Measurements from ENCODE around the gene GDPD4.

GDPD4 gene

GRCh38 chr11:77172666-77172982, 128.9 kb downstream of the GDPD4 start:
- no peaks in the 10 kb centered on the region for H3K27me3 ChIP-seq (ENCODE audit: insufficient read depth, poor library complexity, severe bottlenecking)
- no peak for DNase-seq (ENCODE audit: low spot score)
- H3K36me3 ChIP-seq (ENCODE audit: low read depth): no peaks in the 10 kb centered on the region
- H3K27ac ChIP-seq (ENCODE audit: poor library complexity, severe bottlenecking): no peak overlapping the region
- no peak for TF ChIP-seq CTCF (IDR thresholded peaks at IDR 0.05; ENCODE audit: poor library complexity, severe bottlenecking)
- H3K4me1 ChIP-seq (ENCODE audit: insufficient read depth, poor library complexity, severe bottlenecking): no peaks in the 10 kb centered on the region
- ATAC-seq (ENCODE audit: low read depth): no peak
- no peaks in the 10 kb centered on the region for H3K9me3 ChIP-seq (ENCODE audit: severe bottlenecking)
- no peak overlapping the region for H3K4me3 ChIP-seq (ENCODE audit: severe bottlenecking)

- no peaks in the 10 kb centered on the region for H3K27me3 ChIP-seq (ENCODE audit: insufficient read depth, poor library complexity, severe bottlenecking)
- no peak for ATAC-seq (ENCODE audit: low read depth)
- no peak for TF ChIP-seq CTCF (IDR thresholded peaks at IDR 0.05; ENCODE audit: poor library complexity, severe bottlenecking)
- H3K4me3 ChIP-seq (ENCODE audit: severe bottlenecking): no peak overlapping the region
- H3K36me3 ChIP-seq (ENCODE audit: low read depth): no peaks in the 10 kb centered on the region
- H3K27ac ChIP-seq (ENCODE audit: poor library complexity, severe bottlenecking): no peak overlapping the region
- H3K9me3 ChIP-seq (ENCODE audit: severe bottlenecking): no peaks in the 10 kb centered on the region
- DNase-seq (ENCODE audit: low spot score): no peak
- no peaks in the 10 kb centered on the region for H3K4me1 ChIP-seq (ENCODE audit: insufficient read depth, poor library complexity, severe bottlenecking)
Observed at GRCh38 chr11:77171885-77172665, 129.4 kb downstream of the GDPD4 start.

DNA sequence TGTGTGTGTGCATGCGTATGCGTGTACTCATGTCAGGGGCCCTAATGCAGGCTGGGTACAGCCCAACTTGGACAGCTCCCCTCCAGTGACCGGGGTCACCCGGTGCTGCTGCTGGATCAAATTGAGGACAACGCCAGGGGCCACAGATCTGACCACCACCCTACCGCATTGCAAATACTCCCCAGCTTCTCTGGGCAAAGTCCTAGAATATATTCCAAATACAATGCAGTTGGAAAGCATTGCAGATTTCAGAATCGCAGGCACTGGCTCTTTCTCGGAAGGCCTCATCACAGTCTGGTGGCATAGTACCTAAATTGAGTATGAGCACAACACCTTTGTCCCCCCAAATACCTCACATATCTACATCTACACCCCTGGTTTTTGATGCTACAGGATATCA, 130.2 kb downstream of the GDPD4 start:
- ATAC-seq (ENCODE audit: low read depth): no peak
- no peaks in the 10 kb centered on the region for H3K36me3 ChIP-seq (ENCODE audit: low read depth)
- no peak for TF ChIP-seq CTCF (IDR thresholded peaks at IDR 0.05; ENCODE audit: poor library complexity, severe bottlenecking)

DNA sequence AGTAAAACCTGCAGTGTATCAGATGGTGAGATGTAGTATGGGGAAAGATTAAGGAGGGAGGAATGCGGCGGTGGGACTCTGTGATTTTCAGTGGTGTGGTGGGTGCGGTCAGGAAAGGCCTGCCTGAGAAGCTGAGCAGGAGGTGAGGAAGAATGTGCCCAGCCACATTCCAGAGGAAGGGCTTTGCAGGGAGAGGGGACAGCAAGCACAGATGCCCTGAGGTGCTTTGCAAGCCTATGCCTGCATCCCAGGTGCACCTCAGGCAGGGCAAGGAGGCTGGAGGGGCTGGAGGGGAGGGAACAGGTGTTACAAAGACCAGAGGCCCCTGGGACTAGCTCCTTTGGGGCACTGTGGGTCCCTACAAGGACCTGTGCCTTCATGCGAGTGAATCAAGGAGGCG, 131.4 kb downstream of the GDPD4 start:
- no peaks in the 10 kb centered on the region for H3K9me3 ChIP-seq (ENCODE audit: severe bottlenecking)
- ATAC-seq (ENCODE audit: low read depth) (peak; percentile 43; the same call in 2 of the 3 replicates), DNase-seq (ENCODE audit: low spot score) (no peak)
- no peak overlapping the region for H3K27ac ChIP-seq (ENCODE audit: poor library complexity, severe bottlenecking)
- no peak overlapping the region for H3K4me3 ChIP-seq (ENCODE audit: severe bottlenecking)
- no peak for TF ChIP-seq CTCF (IDR thresholded peaks at IDR 0.05; ENCODE audit: poor library complexity, severe bottlenecking)
- no peaks in the 10 kb centered on the region for H3K4me1 ChIP-seq (ENCODE audit: insufficient read depth, poor library complexity, severe bottlenecking)
- no peaks in the 10 kb centered on the region for H3K36me3 ChIP-seq (ENCODE audit: low read depth)
- no peaks in the 10 kb centered on the region for H3K27me3 ChIP-seq (ENCODE audit: insufficient read depth, poor library complexity, severe bottlenecking)

More for the DNA sequence above, 130.2 kb downstream of the GDPD4 start:
- H3K27me3 ChIP-seq (ENCODE audit: insufficient read depth, poor library complexity, severe bottlenecking): no peaks in the 10 kb centered on the region
- H3K4me3 ChIP-seq (ENCODE audit: severe bottlenecking): no peak overlapping the region
- no peak overlapping the region for H3K27ac ChIP-seq (ENCODE audit: poor library complexity, severe bottlenecking)
- H3K4me1 ChIP-seq (ENCODE audit: insufficient read depth, poor library complexity, severe bottlenecking): no peaks in the 10 kb centered on the region
- no peaks in the 10 kb centered on the region for H3K9me3 ChIP-seq (ENCODE audit: severe bottlenecking)
- DNase-seq (ENCODE audit: low spot score): no peak

DNA sequence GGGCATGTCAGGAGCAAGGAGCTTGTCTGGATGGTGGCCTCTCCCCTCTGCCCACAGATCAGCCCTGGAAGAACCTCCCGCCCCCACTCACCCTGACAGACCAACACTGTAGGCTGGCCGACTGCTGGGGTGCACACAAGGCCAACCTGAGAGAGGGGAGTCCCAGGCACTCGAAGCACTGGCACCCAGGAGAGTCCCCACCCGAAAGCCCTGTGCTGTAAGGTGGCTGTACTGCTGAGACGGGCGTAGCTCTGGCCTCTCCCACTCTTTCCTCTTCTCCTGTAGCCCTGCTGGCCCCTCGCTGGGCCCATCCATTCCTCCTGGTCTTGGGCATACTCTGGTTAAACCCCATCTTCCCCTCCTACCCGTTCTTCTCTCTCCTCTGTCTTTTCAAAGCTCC, 133.7 kb downstream of the GDPD4 start:
- no peak for ATAC-seq (ENCODE audit: low read depth)
- no peak for TF ChIP-seq CTCF (IDR thresholded peaks at IDR 0.05; ENCODE audit: poor library complexity, severe bottlenecking)
- DNase-seq (ENCODE audit: low spot score): no peak
- Histone ChIP-seq H3K27ac (ENCODE audit: poor library complexity, severe bottlenecking) (no peak overlapping the region), H3K4me1 (ENCODE audit: insufficient read depth, poor library complexity, severe bottlenecking) (no peaks in the 10 kb centered on the region), H3K27me3 (ENCODE audit: insufficient read depth, poor library complexity, severe bottlenecking) (no peaks in the 10 kb centered on the region), H3K4me3 (ENCODE audit: severe bottlenecking) (no peak overlapping the region), H3K9me3 (ENCODE audit: severe bottlenecking) (no peaks in the 10 kb centered on the region), H3K36me3 (ENCODE audit: low read depth) (no peaks in the 10 kb centered on the region)

All from RWPE2 (cell line).